Activated CD4-positive, alpha-beta T cell treated with anti-CD3 and anti-CD28 coated beads, Interleukin-2, amount 50 U/mL, for 24 hours (primary cell): ENCODE data around the gene LIN37.

ENCODE experiments used
- DNase-seq, 2 donors: peaks; one replicate each; pipeline ENCODE4 v3.0.0-alpha.2; 2020; ENCODE audit warnings: low read depth in 1 of 2, low spot score in 1 of 2

LIN37 gene

GRCh38 chr19:35734273-35734672, 14.1 kb upstream of the LIN37 start:
- no peak for DNase-seq

GRCh38 chr19:35734889-35735288, 13.5 kb upstream of the LIN37 start:
- no peak for DNase-seq

GRCh38 chr19:35736913-35737886, 11.2 kb upstream of the LIN37 start:
- no peak for DNase-seq

- no peak for DNase-seq
These were observed 10.1 kb upstream of the LIN37 start for GRCh38 chr19:35738021-35738886.

GRCh38 chr19:35738887-35739229, 9.5 kb upstream of the LIN37 start:
- no peak for DNase-seq

GRCh38 chr19:35739275-35740107, 8.9 kb upstream of the LIN37 start:
- DNase-seq: no peak

- DNase-seq: no peak
These were observed 8.3 kb upstream of the LIN37 start for GRCh38 chr19:35740108-35740422.

GRCh38 chr19:35740423-35741202, 7.8 kb upstream of the LIN37 start:
- peak; percentile 82 to 94 for DNase-seq

- DNase-seq: no peak
These were observed 7.2 kb upstream of the LIN37 start for GRCh38 chr19:35741203-35741515.

GRCh38 chr19:35742121-35742724, 6.2 kb upstream of the LIN37 start, which contains the start of gene IGFLR1:
Gene IGFLR1 (minus strand): TSS chr19:35742452. CDS start chr19:35741180, 1,272 bp downstream.
- peak in 1 of 2 donors; percentile 85 for DNase-seq

- DNase-seq: no peak
These were observed 4.5 kb upstream of the LIN37 start for GRCh38 chr19:35743640-35744429.

- peak; percentile 81 to 94 for DNase-seq
These were observed 3.7 kb upstream of the LIN37 start for GRCh38 chr19:35744430-35745327.

GRCh38 chr19:35745328-35746086, 2.9 kb upstream of the LIN37 start, which contains the start of the genes PSENEN and U2AF1L4:
Gene PSENEN (plus strand): TSS chr19:35745651. CDS start chr19:35745931, 280 bp downstream.
Gene U2AF1L4 (minus strand): TSS chr19:35745418. CDS start chr19:35745391, 27 bp downstream.
- DNase-seq: peak; percentile 85 to 95

- DNase-seq: no peak
These were observed 2.3 kb upstream of the LIN37 start for GRCh38 chr19:35746087-35746462.

- no peak for DNase-seq
These were observed 1.8 kb upstream of the LIN37 start for GRCh38 chr19:35746531-35746930.

GRCh38 chr19:35750167-35750566, 1.8 kb downstream of the LIN37 start:
- DNase-seq: no peak
